GM12891 (cell line): ENCODE measurements around the gene SRGAP3.
A peak's percentile ranks its signal among the peaks of the same experiment; 100 is the strongest.

Source experiments
- DNase-seq: peaks from one replicate; pipeline ENCODE4 v3.0.0; 2011; ENCODE audit warnings: low spot score; ENCODE audit not compliant: insufficient read length
- FAIRE-seq: peaks from 2 replicates; lab custom pipeline; 2011; peaks lifted over from hg19 to GRCh38; lab: Jason Lieb, UNC
- PAX5 ChIP-seq: IDR thresholded peaks from 2 replicates; pipeline ENCODE4 v1.6.1; 2011; ENCODE audit warnings: low read length, moderate library complexity, mild to moderate bottlenecking; ENCODE audit not compliant: insufficient read depth, severe bottlenecking
- POLR2A ChIP-seq: IDR thresholded peaks from 2 replicates; pipeline ENCODE4 v1.6.1; 2011; ENCODE audit warnings: low read depth, low read length, control low read depth
- POLR2AphosphoS5 ChIP-seq: IDR thresholded peaks from 2 replicates; pipeline ENCODE4 v1.6.1; 2011; ENCODE audit warnings: low read depth, low read length, control low read depth
- POU2F2 ChIP-seq: IDR thresholded peaks from 2 replicates; pipeline ENCODE4 v1.6.1; 2011; ENCODE audit warnings: low read depth, mild to moderate bottlenecking, control low read depth, low read length, moderate library complexity
- SPI1 ChIP-seq: IDR thresholded peaks from 2 replicates; pipeline ENCODE4 v1.6.1; 2011; ENCODE audit warnings: low read depth, low read length, control low read depth
- TAF1 ChIP-seq: IDR thresholded peaks from 2 replicates; pipeline ENCODE4 v1.6.1; 2011; ENCODE audit warnings: low read depth, low read length, control low read depth

Gene SRGAP3

GRCh38 chr3:9075762-9076161 is 173.7 kb downstream of the SRGAP3 start:
- no peak for TF ChIP-seq POU2F2
- TF ChIP-seq POLR2A: no peak
- TF ChIP-seq SPI1: no peak
- TF ChIP-seq TAF1: no peak
- no peak for TF ChIP-seq PAX5
- no peak for TF ChIP-seq POLR2AphosphoS5
- DNase-seq: no peak
- FAIRE-seq: no peak

DNA sequence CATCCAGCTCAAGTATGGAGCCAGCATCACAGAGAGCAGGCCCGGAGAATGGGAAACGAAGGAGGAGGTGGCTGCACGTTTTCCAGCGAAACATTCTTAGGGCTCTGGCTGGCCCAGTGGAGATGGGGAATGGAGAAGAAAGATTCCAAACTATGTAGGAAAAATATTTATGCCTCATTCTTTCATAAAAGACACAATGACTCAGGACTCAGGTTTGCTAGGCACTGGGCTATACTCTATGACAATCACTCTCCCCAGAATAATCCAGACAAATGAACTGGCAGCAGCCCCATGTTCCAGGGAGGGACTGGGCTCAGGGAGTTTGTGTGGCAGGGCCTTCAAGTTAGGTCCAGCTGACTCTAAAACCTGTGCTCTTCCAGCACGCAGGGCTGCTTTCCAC is 175.4 kb downstream of the SRGAP3 start:
- TF ChIP-seq POU2F2 (no peak), TAF1 (no peak), POLR2A (no peak), PAX5 (no peak), POLR2AphosphoS5 (no peak), SPI1 (no peak)
- no peak for FAIRE-seq
- no peak for DNase-seq

GRCh38 chr3:9072667-9073009 is 176.8 kb downstream of the SRGAP3 start:
- FAIRE-seq: no peak
- no peak for TF ChIP-seq SPI1
- TF ChIP-seq PAX5: no peak
- TF ChIP-seq POLR2A: no peak
- no peak for TF ChIP-seq TAF1
- TF ChIP-seq POU2F2: no peak
- no peak for TF ChIP-seq POLR2AphosphoS5
- DNase-seq: no peak

- no peak for TF ChIP-seq POLR2A
- TF ChIP-seq TAF1: no peak
- no peak for TF ChIP-seq SPI1
- no peak for TF ChIP-seq POU2F2
- TF ChIP-seq POLR2AphosphoS5: no peak
- no peak for TF ChIP-seq PAX5
- FAIRE-seq (no peak), DNase-seq (no peak)
Observed at GRCh38 chr3:9071936-9072666, 177.3 kb downstream of the SRGAP3 start.

GRCh38 chr3:9070961-9071360 is 178.5 kb downstream of the SRGAP3 start:
- DNase-seq (no peak), FAIRE-seq (no peak)
- TF ChIP-seq POLR2AphosphoS5 (no peak), SPI1 (peak; percentile 53; the same call in 1 of the 2 replicates)

DNA sequence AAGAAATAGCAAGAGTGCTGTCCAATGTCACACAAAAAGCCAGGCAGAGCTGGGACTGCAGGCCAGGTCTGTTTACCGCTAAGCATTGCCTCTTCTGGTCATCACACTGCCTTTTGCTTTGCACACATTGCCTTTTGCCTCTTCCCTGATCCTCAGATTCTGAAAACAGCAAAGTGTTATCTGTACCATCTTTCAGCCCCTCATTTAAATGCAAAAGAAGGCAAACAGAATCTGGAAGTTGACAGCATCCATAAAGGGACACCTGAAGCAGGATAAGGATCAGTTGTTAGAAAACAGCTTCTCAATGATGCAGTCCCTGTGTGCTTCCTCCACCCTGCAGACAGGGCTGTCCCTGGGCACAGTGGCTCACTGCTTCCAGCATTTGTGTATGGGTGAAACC is 179.5 kb downstream of the SRGAP3 start:
- FAIRE-seq (no peak), DNase-seq (no peak)
- no peak for TF ChIP-seq POLR2A
- no peak for TF ChIP-seq SPI1
- TF ChIP-seq POU2F2: no peak
- TF ChIP-seq TAF1: no peak
- no peak for TF ChIP-seq POLR2AphosphoS5

DNA sequence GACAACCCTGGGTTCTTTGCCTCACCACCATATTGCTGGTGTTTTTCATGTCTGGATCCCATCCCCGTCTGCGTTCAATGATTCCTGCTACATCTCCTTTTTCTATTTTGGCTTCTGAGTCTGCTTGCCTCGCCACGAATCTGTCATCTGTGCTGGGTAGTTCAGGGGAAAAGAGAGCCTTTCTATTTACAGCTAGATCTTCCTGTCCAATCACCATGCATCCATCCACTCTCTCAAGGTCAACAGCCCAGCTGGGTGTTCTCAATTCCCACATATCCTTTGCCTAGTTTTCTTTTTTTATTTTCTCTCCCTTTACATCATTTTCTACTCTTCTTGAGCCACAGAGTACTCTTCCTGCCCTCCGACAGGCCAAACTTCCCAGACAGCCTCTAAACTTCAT is 181.4 kb downstream of the SRGAP3 start:
- TF ChIP-seq SPI1 (no peak), POU2F2 (no peak)
- no peak for DNase-seq
- no peak for FAIRE-seq

GRCh38 chr3:9067352-9067975 is 182.0 kb downstream of the SRGAP3 start:
- peak; percentile 42 for DNase-seq
- FAIRE-seq: peak; percentile 80

GRCh38 chr3:9066775-9067174 is 182.7 kb downstream of the SRGAP3 start:
- no peak for FAIRE-seq
- TF ChIP-seq POLR2A: no peak
- TF ChIP-seq POU2F2: no peak
- no peak for TF ChIP-seq SPI1
- TF ChIP-seq POLR2AphosphoS5: no peak
- no peak for DNase-seq

More at GRCh38 chr3:9067352-9067975, 182.0 kb downstream of the SRGAP3 start:
- TF ChIP-seq POLR2AphosphoS5: no peak
- TF ChIP-seq PAX5: no peak
- TF ChIP-seq POU2F2: no peak
- no peak for TF ChIP-seq TAF1

GRCh38 chr3:9066141-9066540 is 183.3 kb downstream of the SRGAP3 start:
- DNase-seq (no peak), FAIRE-seq (no peak)
- TF ChIP-seq POLR2AphosphoS5 (no peak), POU2F2 (no peak), POLR2A (no peak), TAF1 (no peak), PAX5 (no peak), SPI1 (no peak)
